Endodermal cell (in vitro differentiated cells): ENCODE results near the gene MYCL. TPM values are rescaled to one million over a fixed set of nuclear protein-coding genes. Genes with fewer than 3 reads are reported as not detected.

Experiments
- DNase-seq: peaks from one replicate; pipeline ENCODE4 v3.0.0-alpha.2; 2017
- H3K27ac ChIP-seq: 2 replicates; pipeline ENCODE4 v1.5.1; 2013; ENCODE audit warnings: mild to moderate bottlenecking, low read depth, low read length, moderate library complexity
- H3K27me3 ChIP-seq: 2 replicates; pipeline ENCODE4 v1.6.1; 2013; ENCODE audit warnings: mild to moderate bottlenecking, low read length, moderate library complexity; ENCODE audit not compliant: insufficient read depth, control insufficient read depth, poor library complexity, severe bottlenecking
- H3K36me3 ChIP-seq: 2 replicates; pipeline ENCODE4 v1.7.0; 2013; ENCODE audit warnings: mild to moderate bottlenecking, low read length, moderate library complexity; ENCODE audit not compliant: control insufficient read depth, insufficient read depth
- H3K4me1 ChIP-seq: one replicate; pipeline ENCODE4 v1.7.0; 2013; ENCODE audit warnings: low read length; ENCODE audit not compliant: control insufficient read depth, insufficient read depth
- H3K4me3 ChIP-seq: 2 replicates; pipeline ENCODE4 v1.5.1; 2013; ENCODE audit warnings: mild to moderate bottlenecking, low read length, moderate library complexity
- H3K9ac ChIP-seq: 2 replicates; pipeline ENCODE4 v1.6.1; 2013; ENCODE audit warnings: mild to moderate bottlenecking, low read length, moderate library complexity; ENCODE audit not compliant: poor library complexity, severe bottlenecking; ENCODE audit errors: extremely low read depth
- H3K9me3 ChIP-seq: 2 replicates; pipeline ENCODE4 v1.6.1; 2013; ENCODE audit warnings: mild to moderate bottlenecking, low read length, moderate library complexity; ENCODE audit not compliant: control insufficient read depth
- H3K27ac Mint-ChIP-seq: 2 replicates; pipeline ENCODE4 v1.8.0; 2020; ENCODE audit warnings: mixed read lengths
- H3K27me3 Mint-ChIP-seq: 2 replicates; pipeline ENCODE4 v1.8.0; 2021; ENCODE audit warnings: mild to moderate bottlenecking, mixed read lengths; ENCODE audit not compliant: insufficient read depth
- H3K36me3 Mint-ChIP-seq: 2 replicates; pipeline ENCODE4 v1.8.0; 2020; ENCODE audit warnings: low read depth, mixed read lengths
- H3K4me1 Mint-ChIP-seq: 2 replicates; pipeline ENCODE4 v1.8.0; 2020; ENCODE audit warnings: mixed read lengths
- H3K4me3 Mint-ChIP-seq: 2 replicates; pipeline ENCODE4 v1.8.0; 2020; ENCODE audit warnings: mild to moderate bottlenecking, moderate library complexity, mixed read lengths
- H3K9me3 Mint-ChIP-seq: 2 replicates; pipeline ENCODE4 v1.8.0; 2020; ENCODE audit warnings: mild to moderate bottlenecking, mixed read lengths
- WGBS, 2 experiments: methylation state at CpG; one replicate each; pipeline versions ENCODE4 v1.1.5 to v1.1.7; 2013; ENCODE audit warnings: missing lambda C conversion rate in 2 of 2, mixed read lengths in 1 of 2; ENCODE audit not compliant: insufficient coverage in 1 of 2, insufficient read length in 1 of 2; 5-methylcytosine and 5-hydroxymethylcytosine counted together
- total RNA-seq, 2 donors: library from RNA; stranded (reverse); fragmentation: NEBNext Ultra II Directional in 1 of 2; extraction: Animal tissue kit (Norgen Biotek cat#: 25700) in 1 of 2; gene quantifications; 2 replicates in 1 of 2; 3 replicates in 1 of 2; pipeline ENCODE4 v1.2.1, GENCODE V29; 2021
- TF ChIP-seq, protein P1 (sequence below): fragments of 200-600 bp; sonication (generic); conservative IDR thresholded peaks from 2 replicates; pipeline ENCODE4 v1.5.0; 2021; ENCODE audit warnings: antibody characterized with exemption, mild to moderate bottlenecking

The MYCL gene
- total RNA-seq, 2 donors from 2014 or later, result 35.0 to 39.5 TPM

- TF ChIP-seq, protein P1, sequence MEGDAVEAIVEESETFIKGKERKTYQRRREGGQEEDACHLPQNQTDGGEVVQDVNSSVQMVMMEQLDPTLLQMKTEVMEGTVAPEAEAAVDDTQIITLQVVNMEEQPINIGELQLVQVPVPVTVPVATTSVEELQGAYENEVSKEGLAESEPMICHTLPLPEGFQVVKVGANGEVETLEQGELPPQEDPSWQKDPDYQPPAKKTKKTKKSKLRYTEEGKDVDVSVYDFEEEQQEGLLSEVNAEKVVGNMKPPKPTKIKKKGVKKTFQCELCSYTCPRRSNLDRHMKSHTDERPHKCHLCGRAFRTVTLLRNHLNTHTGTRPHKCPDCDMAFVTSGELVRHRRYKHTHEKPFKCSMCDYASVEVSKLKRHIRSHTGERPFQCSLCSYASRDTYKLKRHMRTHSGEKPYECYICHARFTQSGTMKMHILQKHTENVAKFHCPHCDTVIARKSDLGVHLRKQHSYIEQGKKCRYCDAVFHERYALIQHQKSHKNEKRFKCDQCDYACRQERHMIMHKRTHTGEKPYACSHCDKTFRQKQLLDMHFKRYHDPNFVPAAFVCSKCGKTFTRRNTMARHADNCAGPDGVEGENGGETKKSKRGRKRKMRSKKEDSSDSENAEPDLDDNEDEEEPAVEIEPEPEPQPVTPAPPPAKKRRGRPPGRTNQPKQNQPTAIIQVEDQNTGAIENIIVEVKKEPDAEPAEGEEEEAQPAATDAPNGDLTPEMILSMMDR, result no peak
- Histone ChIP-seq H3K27ac (peak overlapping the region; percentile 30), H3K36me3 (peaks cover 32% of the 10 kb centered on the region), H3K27me3 (no peaks in the 10 kb centered on the region), H3K9me3 (no peaks in the 10 kb centered on the region), H3K9ac (no peak overlapping the region), H3K4me3 (peak overlapping the region; percentile 1), H3K4me1 (peaks cover 5% of the 10 kb centered on the region)
- no peaks in the 10 kb centered on the region for H3K9me3 Mint-ChIP-seq
- peak overlapping the region; percentile 4 for H3K27ac Mint-ChIP-seq
- peaks cover 19% of the 10 kb centered on the region for H3K36me3 Mint-ChIP-seq
- peaks cover 37% of the 10 kb centered on the region for H3K4me1 Mint-ChIP-seq
- H3K27me3 Mint-ChIP-seq, result no peaks in the 10 kb centered on the region
- H3K4me3 Mint-ChIP-seq, result no peak overlapping the region
- 78 to 84% methylated on average over 2 of the region's 2 CpGs for WGBS, 2 experiments
- no peak for DNase-seq
Observed at GRCh38 chr1:39877980-39878956, 23.4 kb downstream of the MYCL start.

- H3K27me3 Mint-ChIP-seq, result no peaks in the 10 kb centered on the region
- Histone ChIP-seq H3K27ac (peak overlapping the region; percentile 12), H3K9me3 (no peaks in the 10 kb centered on the region), H3K27me3 (no peaks in the 10 kb centered on the region), H3K4me3 (peak overlapping the region; percentile 1), H3K9ac (no peak overlapping the region), H3K4me1 (peaks cover 5% of the 10 kb centered on the region), H3K36me3 (peaks cover 32% of the 10 kb centered on the region)
- H3K9me3 Mint-ChIP-seq, result no peaks in the 10 kb centered on the region
- TF ChIP-seq, protein P1, result no peak
- H3K36me3 Mint-ChIP-seq, result peaks cover 19% of the 10 kb centered on the region
- H3K4me1 Mint-ChIP-seq, result peaks cover 38% of the 10 kb centered on the region
- H3K27ac Mint-ChIP-seq, result peak overlapping the region; percentile 50
- DNase-seq, result no peak
- 89 to 100% methylated on average over 2 to 5 of the region's 5 CpGs for WGBS, 2 experiments
- no peak overlapping the region for H3K4me3 Mint-ChIP-seq
Observed at GRCh38 chr1:39877231-39877778, 24.4 kb downstream of the MYCL start.

- Mint-ChIP-seq H3K27me3 (no peaks in the 10 kb centered on the region), H3K4me1 (peaks cover 33% of the 10 kb centered on the region), H3K4me3 (no peak overlapping the region), H3K36me3 (peaks cover 19% of the 10 kb centered on the region), H3K27ac (no peak overlapping the region), H3K9me3 (peaks cover 6% of the 10 kb centered on the region)
- Histone ChIP-seq H3K27ac (no peak overlapping the region), H3K27me3 (no peaks in the 10 kb centered on the region), H3K4me3 (no peak overlapping the region), H3K4me1 (peaks cover 5% of the 10 kb centered on the region), H3K9ac (no peak overlapping the region), H3K36me3 (peaks cover 29% of the 10 kb centered on the region), H3K9me3 (peaks cover 7% of the 10 kb centered on the region)
- DNase-seq, result no peak
- TF ChIP-seq, protein P1, result no peak
Observed at GRCh38 chr1:39876144-39876543, 25.6 kb downstream of the MYCL start.
